Left ventricle myocardium inferior (tissue), 1 donor: ENCODE data around the gene SHISAL2A. TPM values are rescaled to one million over a fixed set of nuclear protein-coding genes. Genes with fewer than 3 reads are reported as not detected.

Source experiments
- DNase-seq: peaks from one replicate; pipeline ENCODE4 v3.0.0-alpha.2; 2020
- H3K27ac ChIP-seq: fragments of 200-600 bp; replicated peaks from 2 replicates; pipeline ENCODE4 v1.8.0; 2021
- H3K27me3 ChIP-seq: fragments of 200-600 bp; 2 replicates; pipeline ENCODE4 v1.8.0; 2021; ENCODE audit warnings: low read depth
- H3K36me3 ChIP-seq: fragments of 200-600 bp; 2 replicates; pipeline ENCODE4 v1.8.0; 2021
- H3K4me1 ChIP-seq: fragments of 200-600 bp; 2 replicates; pipeline ENCODE4 v1.8.0; 2021
- H3K4me3 ChIP-seq: fragments of 200-600 bp; 2 replicates; pipeline ENCODE4 v1.8.0; 2021; ENCODE audit warnings: mild to moderate bottlenecking, moderate library complexity
- H3K9me3 ChIP-seq: fragments of 200-600 bp; replicated peaks from 2 replicates; pipeline ENCODE4 v1.8.0; 2021
- intact Hi-C: fragments of 100-400 bp; cut with micrococcal nuclease; formaldehyde crosslinking; loops from one replicate; pipeline ENCODE4 v1.11.0; 2022
- total RNA-seq: library from RNA; stranded (reverse); fragmentation: NEBNext Ultra II Directional; extraction: Animal tissue kit (Norgen Biotek cat#: 25700); gene quantifications from one replicate; pipeline ENCODE4 v1.2.1, GENCODE V29; 2021
- TF ChIP-seq, protein P1 (sequence below): fragments of 200-600 bp; IDR thresholded peaks from 2 replicates; pipeline ENCODE4 v1.8.0; 2021; ENCODE audit warnings: antibody characterized with exemption, mild to moderate bottlenecking, borderline replicate concordance
- donor health status: DM: no; HTN: yes; CAD: no; lungs with severe emphysema.

Gene SHISAL2A
- total RNA-seq, 1 donor from 2014 or later, result not detected

DNA sequence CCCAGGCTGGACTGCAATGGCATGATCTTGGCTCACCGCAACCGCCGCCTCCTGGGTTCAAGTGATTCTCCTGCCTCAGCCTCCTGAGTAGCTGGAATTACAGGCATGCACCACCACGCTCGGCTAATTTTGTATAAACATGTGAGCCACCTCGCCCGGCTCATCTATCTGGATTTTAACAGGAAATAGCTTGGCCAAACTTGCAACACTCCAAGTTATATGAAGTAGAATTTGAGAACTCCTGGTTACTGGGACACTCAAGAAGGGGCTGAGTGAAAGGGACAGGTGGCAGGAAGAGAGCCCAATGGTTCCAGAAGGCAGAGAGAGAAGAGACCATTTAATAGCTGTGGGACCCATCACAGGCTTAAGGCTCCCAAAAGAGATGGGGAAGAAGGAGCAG, 33.7 kb upstream of the SHISAL2A start:
- no peaks in the 10 kb centered on the region for H3K36me3 ChIP-seq
- TF ChIP-seq, protein P1, sequence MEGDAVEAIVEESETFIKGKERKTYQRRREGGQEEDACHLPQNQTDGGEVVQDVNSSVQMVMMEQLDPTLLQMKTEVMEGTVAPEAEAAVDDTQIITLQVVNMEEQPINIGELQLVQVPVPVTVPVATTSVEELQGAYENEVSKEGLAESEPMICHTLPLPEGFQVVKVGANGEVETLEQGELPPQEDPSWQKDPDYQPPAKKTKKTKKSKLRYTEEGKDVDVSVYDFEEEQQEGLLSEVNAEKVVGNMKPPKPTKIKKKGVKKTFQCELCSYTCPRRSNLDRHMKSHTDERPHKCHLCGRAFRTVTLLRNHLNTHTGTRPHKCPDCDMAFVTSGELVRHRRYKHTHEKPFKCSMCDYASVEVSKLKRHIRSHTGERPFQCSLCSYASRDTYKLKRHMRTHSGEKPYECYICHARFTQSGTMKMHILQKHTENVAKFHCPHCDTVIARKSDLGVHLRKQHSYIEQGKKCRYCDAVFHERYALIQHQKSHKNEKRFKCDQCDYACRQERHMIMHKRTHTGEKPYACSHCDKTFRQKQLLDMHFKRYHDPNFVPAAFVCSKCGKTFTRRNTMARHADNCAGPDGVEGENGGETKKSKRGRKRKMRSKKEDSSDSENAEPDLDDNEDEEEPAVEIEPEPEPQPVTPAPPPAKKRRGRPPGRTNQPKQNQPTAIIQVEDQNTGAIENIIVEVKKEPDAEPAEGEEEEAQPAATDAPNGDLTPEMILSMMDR, result no peak
- H3K4me3 ChIP-seq, result no peak overlapping the region
- no peaks in the 10 kb centered on the region for H3K9me3 ChIP-seq
- no peaks in the 10 kb centered on the region for H3K27me3 ChIP-seq
- intact Hi-C loops, result no loop called here
- no peak overlapping the region for H3K27ac ChIP-seq
- H3K4me1 ChIP-seq, result peaks cover 29% of the 10 kb centered on the region
- DNase-seq, result no peak

DNA sequence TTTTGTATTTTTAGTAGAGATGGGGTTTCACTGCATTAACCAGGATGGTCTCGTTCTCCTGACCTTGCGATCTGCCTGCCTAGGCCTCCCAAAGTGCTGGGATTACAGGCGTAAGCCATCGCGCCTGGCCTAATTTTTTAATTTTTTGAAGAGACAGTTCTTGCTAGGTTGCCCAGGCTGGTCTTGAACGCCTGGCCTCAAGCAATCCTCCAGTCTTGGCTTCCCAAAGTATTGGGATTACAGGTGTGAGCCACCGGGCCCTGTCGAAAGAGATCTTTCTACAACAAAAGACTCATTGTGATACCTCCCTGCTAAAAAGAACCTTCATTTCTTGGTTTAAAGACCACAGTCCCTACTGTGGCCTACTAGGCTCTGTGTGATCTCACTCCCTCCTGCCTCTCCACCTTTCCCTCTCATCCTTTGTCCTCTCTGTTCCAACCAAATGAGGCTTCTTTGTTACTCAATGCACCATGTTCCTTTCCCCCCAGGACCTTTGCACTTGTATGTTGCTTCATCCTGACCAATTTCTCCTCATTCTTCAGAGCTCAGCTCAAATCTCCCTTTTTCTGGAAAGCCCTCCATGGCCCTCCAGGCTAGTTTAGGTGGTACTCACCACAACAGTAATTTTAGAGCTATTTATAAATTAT, 32.3 kb upstream of the SHISAL2A start:
- intact Hi-C loops, result no loop called here
- Histone ChIP-seq H3K4me3 (no peak overlapping the region), H3K27ac (no peak overlapping the region), H3K36me3 (no peaks in the 10 kb centered on the region), H3K4me1 (peaks cover 39% of the 10 kb centered on the region), H3K9me3 (no peaks in the 10 kb centered on the region), H3K27me3 (no peaks in the 10 kb centered on the region)
- DNase-seq, result no peak
- TF ChIP-seq, protein P1, result no peak

DNA sequence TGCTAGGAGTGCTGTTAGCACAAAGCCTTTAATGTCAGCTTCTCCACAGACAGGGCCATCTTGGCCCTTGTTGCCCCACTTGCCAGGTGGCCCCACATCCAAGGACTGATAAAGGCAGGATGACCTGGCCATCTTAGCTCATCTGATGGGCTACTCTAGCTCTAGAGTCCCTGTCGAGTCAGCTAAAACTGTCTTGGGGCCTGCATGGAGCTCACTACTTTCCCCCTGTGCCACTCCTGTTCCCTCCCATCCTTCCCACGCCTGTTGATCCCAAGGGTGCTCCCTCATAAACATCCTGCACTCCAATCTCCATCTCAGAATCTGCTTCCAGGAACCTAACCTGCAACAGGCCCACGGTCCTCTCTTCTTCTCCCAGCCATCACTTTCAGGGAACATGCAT, 31.4 kb upstream of the SHISAL2A start:
- peak overlapping the region; percentile 73 for H3K4me3 ChIP-seq
- H3K9me3 ChIP-seq, result no peaks in the 10 kb centered on the region
- no peaks in the 10 kb centered on the region for H3K27me3 ChIP-seq
- peaks cover 2% of the 10 kb centered on the region for H3K36me3 ChIP-seq
- intact Hi-C loops, result no loop called here
- H3K27ac ChIP-seq, result peak overlapping the region; percentile 84
- DNase-seq, result no peak
- peaks cover 39% of the 10 kb centered on the region for H3K4me1 ChIP-seq
- TF ChIP-seq, protein P1, result no peak

DNA sequence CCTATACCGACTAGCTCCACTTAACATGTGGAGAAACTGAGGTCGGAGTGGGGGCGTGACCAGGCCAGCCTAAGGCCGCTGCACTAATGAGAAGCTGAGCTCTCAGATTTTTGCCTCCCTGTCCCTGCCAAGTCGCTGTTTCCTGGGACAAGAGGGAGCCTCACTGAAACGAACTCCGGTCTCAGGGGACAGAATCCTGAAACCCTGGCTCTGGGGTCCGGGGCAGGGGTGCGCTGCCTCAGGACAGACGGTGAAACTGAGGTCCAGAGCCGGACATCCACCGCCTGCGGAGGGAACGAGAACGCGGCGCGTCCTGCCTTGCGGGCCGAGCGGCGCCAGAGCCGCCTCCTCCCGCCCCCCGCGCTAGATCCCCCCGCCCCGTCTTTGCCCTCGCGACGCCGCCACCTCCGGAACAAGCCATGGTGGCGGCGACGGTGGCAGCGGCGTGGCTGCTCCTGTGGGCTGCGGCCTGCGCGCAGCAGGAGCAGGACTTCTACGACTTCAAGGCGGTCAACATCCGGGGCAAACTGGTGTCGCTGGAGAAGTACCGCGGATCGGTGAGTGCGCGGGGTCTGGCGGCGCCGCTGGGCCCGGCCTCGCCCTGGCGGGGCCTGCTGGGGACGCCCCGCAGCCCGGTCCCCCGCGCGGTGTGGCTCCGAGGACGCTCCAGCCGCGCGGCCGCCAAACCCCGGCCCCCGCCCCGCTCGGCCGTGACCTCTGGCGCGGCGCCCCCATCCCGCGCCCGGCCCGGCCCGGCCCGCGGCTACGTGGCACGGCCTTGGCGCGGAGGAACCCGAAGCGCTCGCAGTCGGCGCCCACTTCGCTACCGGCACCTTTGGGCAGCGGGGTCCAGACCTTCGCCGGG, 30.7 kb upstream of the SHISAL2A start, which contains the start of gene GPX7:
GPX7 (plus strand) TSS at position 381 of the 865 bp plus-strand sequence; CDS start at position 420, 39 bp downstream.
- H3K9me3 ChIP-seq, result no peaks in the 10 kb centered on the region
- intact Hi-C loops, result no loop called here
- DNase-seq, result peak; percentile 50

DNA sequence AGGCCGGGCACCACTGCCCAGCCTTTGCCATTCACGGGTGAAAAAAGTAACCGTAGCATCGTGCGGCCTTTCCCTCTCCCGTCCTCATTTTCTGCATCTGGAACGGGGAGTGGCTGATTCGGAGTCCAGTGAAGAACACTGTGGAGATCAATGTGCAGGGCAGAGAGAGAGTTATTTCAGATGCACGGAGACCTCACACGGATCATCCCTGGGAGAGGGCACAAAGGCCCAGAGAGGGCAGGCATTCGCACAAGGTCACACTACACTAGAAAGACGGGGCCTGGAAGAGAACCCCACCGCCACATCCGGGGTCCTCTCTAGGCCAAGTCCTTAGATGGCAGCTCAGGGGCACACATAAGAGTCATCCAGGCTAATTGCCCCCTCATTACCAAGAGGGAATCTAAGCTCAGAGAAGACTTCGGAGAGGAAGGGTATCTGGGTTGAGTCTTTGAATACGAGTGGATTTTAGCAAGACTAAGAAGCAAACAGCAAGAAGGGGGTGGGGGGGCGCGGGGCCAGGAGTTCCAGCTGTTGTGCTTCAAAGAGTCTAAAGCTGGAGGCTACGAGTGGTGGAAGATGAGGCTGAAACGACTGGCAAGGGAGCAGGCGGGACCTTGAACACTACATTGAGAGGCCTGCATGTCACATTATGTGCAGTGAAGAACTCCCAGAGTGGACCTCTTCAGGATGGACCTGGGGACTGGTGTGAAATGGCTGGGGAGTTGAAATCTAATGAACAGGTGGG, 29.9 kb upstream of the SHISAL2A start:
- no peaks in the 10 kb centered on the region for H3K27me3 ChIP-seq
- H3K4me3 ChIP-seq, result peak overlapping the region; percentile 73
- H3K9me3 ChIP-seq, result no peaks in the 10 kb centered on the region
- DNase-seq, result no peak
- H3K36me3 ChIP-seq, result peaks cover 17% of the 10 kb centered on the region
- peak overlapping the region; percentile 84 for H3K27ac ChIP-seq
- intact Hi-C loops, result no loop called here
- TF ChIP-seq, protein P1, result no peak
- H3K4me1 ChIP-seq, result peaks cover 39% of the 10 kb centered on the region

More for the DNA sequence above, 30.7 kb upstream of the SHISAL2A start, which contains the start of gene GPX7:
- TF ChIP-seq, protein P1, result no peak
- H3K27ac ChIP-seq, result peak within 1 kb of the TSS; percentile 84
- H3K4me3 ChIP-seq, result peak within 1 kb of the TSS; percentile 73
- peaks cover 9% of the 10 kb centered on the region for H3K36me3 ChIP-seq
- no peaks in the 10 kb centered on the region for H3K27me3 ChIP-seq
- H3K4me1 ChIP-seq, result peaks cover 39% of the 10 kb centered on the region
